ENCODE measurements around the gene RIC1. TPM values are rescaled to one million over a fixed set of nuclear protein-coding genes. Genes with fewer than 3 reads are reported as not detected.

RIC1 gene
- total and polyA plus RNA-seq, 2 of the 13 experiments (the other 11 are each of a cell fraction or from before 2014, with no cell fraction given): 18.2 to 19.0 TPM

DNA sequence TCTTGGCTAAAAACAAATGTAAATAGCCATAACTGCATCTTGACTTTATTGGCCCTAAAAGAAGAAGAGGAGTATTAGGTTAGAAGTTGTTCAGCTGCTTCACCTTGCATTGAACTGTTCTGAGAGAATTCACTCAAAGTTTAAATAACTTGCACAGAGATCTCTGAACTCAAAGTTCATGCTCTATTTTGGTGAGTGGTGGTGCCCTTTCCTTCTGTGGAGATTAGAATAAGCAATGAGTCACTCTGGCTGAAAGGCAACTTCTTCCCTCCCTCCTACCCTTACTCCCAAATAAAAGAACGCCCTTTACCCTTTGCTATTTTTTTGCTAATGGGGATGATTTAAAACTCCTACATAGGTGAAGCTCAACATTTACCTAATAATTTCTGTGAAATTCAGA lies 155.1 kb downstream of the RIC1 start (continued):
- TF ChIP-seq, protein P1, sequence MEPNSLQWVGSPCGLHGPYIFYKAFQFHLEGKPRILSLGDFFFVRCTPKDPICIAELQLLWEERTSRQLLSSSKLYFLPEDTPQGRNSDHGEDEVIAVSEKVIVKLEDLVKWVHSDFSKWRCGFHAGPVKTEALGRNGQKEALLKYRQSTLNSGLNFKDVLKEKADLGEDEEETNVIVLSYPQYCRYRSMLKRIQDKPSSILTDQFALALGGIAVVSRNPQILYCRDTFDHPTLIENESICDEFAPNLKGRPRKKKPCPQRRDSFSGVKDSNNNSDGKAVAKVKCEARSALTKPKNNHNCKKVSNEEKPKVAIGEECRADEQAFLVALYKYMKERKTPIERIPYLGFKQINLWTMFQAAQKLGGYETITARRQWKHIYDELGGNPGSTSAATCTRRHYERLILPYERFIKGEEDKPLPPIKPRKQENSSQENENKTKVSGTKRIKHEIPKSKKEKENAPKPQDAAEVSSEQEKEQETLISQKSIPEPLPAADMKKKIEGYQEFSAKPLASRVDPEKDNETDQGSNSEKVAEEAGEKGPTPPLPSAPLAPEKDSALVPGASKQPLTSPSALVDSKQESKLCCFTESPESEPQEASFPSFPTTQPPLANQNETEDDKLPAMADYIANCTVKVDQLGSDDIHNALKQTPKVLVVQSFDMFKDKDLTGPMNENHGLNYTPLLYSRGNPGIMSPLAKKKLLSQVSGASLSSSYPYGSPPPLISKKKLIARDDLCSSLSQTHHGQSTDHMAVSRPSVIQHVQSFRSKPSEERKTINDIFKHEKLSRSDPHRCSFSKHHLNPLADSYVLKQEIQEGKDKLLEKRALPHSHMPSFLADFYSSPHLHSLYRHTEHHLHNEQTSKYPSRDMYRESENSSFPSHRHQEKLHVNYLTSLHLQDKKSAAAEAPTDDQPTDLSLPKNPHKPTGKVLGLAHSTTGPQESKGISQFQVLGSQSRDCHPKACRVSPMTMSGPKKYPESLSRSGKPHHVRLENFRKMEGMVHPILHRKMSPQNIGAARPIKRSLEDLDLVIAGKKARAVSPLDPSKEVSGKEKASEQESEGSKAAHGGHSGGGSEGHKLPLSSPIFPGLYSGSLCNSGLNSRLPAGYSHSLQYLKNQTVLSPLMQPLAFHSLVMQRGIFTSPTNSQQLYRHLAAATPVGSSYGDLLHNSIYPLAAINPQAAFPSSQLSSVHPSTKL (CRISPR knock-in tag; IDR thresholded peaks at IDR 0.05): peak; percentile 36; the same call in 1 of the 2 replicates
- TF ChIP-seq HNRNPK (IDR thresholded peaks at IDR 0.05; ENCODE audit: low read depth, low read length, poor library complexity, severe bottlenecking) (no peak), ZNF883 (CRISPR knock-in tag; IDR thresholded peaks at IDR 0.05; ENCODE audit: not compliant biosample characterization) (no peak), TFDP1 (CRISPR knock-in tag; IDR thresholded peaks at IDR 0.05; ENCODE audit: borderline replicate concordance) (no peak), NR2F6 (IDR thresholded peaks at IDR 0.05) (peak; percentile 25; the same call in 1 of the 2 replicates), NR2F6 (CRISPR knock-in tag; IDR thresholded peaks at IDR 0.05) (no peak), ZNF644 (CRISPR knock-in tag; IDR thresholded peaks at IDR 0.05; ENCODE audit: low read depth) (no peak), UBTF (CRISPR knock-in tag; IDR thresholded peaks at IDR 0.05) (no peak), SOX13 (IDR thresholded peaks at IDR 0.05) (no peak), SOX13 (CRISPR knock-in tag; conservative IDR thresholded peaks at IDR 0.05 in 1 of 2, IDR thresholded peaks at IDR 0.05 in 1 of 2) (no peak), HNRNPL (IDR thresholded peaks at IDR 0.05; ENCODE audit: low read depth, low read length) (no peak), RBM39 (IDR thresholded peaks at IDR 0.05; ENCODE audit: low read depth, low read length, poor library complexity, severe bottlenecking) (no peak), ZSCAN29 (CRISPR knock-in tag; conservative IDR thresholded peaks at IDR 0.05) (no peak), ZFP37 (CRISPR knock-in tag; IDR thresholded peaks at IDR 0.05; ENCODE audit: borderline replicate concordance) (no peak)
- TF ChIP-seq, protein P2, sequence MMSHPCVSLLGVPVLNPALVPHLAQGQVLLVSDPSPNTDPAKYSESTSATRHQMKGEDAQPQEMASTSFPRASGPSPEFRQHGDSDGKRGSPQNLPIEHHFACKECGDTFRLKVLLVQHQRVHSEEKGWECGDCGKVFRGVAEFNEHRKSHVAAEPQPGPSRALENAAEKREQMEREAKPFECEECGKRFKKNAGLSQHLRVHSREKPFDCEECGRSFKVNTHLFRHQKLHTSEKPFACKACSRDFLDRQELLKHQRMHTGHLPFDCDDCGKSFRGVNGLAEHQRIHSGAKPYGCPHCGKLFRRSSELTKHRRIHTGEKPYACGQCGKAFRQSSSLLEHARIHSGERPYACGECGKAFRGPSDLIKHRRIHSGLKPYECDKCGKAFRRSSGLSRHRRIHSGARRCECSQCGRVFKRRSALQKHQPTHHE (CRISPR knock-in tag; IDR thresholded peaks at IDR 0.05; ENCODE audit: borderline replicate concordance): no peak
- TF ChIP-seq, protein P3, sequence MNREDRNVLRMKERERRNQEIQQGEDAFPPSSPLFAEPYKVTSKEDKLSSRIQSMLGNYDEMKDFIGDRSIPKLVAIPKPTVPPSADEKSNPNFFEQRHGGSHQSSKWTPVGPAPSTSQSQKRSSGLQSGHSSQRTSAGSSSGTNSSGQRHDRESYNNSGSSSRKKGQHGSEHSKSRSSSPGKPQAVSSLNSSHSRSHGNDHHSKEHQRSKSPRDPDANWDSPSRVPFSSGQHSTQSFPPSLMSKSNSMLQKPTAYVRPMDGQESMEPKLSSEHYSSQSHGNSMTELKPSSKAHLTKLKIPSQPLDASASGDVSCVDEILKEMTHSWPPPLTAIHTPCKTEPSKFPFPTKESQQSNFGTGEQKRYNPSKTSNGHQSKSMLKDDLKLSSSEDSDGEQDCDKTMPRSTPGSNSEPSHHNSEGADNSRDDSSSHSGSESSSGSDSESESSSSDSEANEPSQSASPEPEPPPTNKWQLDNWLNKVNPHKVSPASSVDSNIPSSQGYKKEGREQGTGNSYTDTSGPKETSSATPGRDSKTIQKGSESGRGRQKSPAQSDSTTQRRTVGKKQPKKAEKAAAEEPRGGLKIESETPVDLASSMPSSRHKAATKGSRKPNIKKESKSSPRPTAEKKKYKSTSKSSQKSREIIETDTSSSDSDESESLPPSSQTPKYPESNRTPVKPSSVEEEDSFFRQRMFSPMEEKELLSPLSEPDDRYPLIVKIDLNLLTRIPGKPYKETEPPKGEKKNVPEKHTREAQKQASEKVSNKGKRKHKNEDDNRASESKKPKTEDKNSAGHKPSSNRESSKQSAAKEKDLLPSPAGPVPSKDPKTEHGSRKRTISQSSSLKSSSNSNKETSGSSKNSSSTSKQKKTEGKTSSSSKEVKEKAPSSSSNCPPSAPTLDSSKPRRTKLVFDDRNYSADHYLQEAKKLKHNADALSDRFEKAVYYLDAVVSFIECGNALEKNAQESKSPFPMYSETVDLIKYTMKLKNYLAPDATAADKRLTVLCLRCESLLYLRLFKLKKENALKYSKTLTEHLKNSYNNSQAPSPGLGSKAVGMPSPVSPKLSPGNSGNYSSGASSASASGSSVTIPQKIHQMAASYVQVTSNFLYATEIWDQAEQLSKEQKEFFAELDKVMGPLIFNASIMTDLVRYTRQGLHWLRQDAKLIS (CRISPR knock-in tag; IDR thresholded peaks at IDR 0.05): no peak
